Transverse colon (tissue), 4 donors: ENCODE measurements around the gene SLC7A10. TPM values are rescaled to one million over a fixed set of nuclear protein-coding genes. Genes with fewer than 3 reads are reported as not detected.
"Not testable (repeated sequence)": the region's sequence is repeated elsewhere in the genome, so short reads cannot be mapped to it uniquely, and the experiment has no call there.

Experiments used
- DNase-seq: peaks from one replicate; pipeline ENCODE4 v3.0.0-alpha.2; 2019
- H3K27ac ChIP-seq, 4 donors: fragments of 200-600 bp; sonication (generic); 2 replicates each; pipeline ENCODE4 v1.5.1; 2016 to 2018; ENCODE audit warnings: inconsistent platforms in 4 of 4
- H3K27me3 ChIP-seq: fragments of 200-600 bp; sonication (generic); 2 replicates; pipeline ENCODE4 v1.5.1; 2017; ENCODE audit warnings: inconsistent platforms
- H3K36me3 ChIP-seq, 4 donors: fragments of 200-600 bp; sonication (generic); 2 replicates each; pipeline ENCODE4 v1.5.1; 2017 to 2019; ENCODE audit warnings: inconsistent platforms in 4 of 4
- H3K4me1 ChIP-seq, 4 donors: fragments of 200-600 bp; sonication (generic); 2 replicates each; pipeline ENCODE4 v1.5.1; 2017 to 2020; ENCODE audit warnings: inconsistent platforms in 4 of 4
- H3K4me3 ChIP-seq, 4 donors: fragments of 200-600 bp; sonication (generic); 1 replicate in 1 of 4; 2 replicates in 3 of 4; pipeline versions ENCODE4 v1.5.1 to v1.6.1; 2017 to 2019; ENCODE audit warnings: inconsistent platforms in 4 of 4
- H3K9me3 ChIP-seq, 2 donors: fragments of 200-600 bp; sonication (generic); 2 replicates each; pipeline ENCODE4 v1.5.1; 2017 to 2019; ENCODE audit warnings: inconsistent platforms in 2 of 2
- CTCF ChIP-seq, 5 experiments: fragments of 200-600 bp in 3 of 5; fragments of 450-650 bp in 2 of 5; sonication (generic) in 3 of 5; IDR thresholded peaks; 1 replicate in 2 of 5; 2 replicates in 3 of 5; pipeline ENCODE4 v1.5.1; 2016 to 2017; ENCODE audit warnings: antibody characterized with exemption in 5 of 5, inconsistent platforms in 3 of 5, mild to moderate bottlenecking in 2 of 5, moderate library complexity in 1 of 5
- EP300 ChIP-seq: sonication (generic); formaldehyde crosslinking; IDR thresholded peaks from one replicate; pipeline ENCODE4 v1.6.1; 2017; ENCODE audit warnings: antibody characterized with exemption, low read depth
- POLR2A ChIP-seq: fragments of 450-650 bp; IDR thresholded peaks from one replicate; pipeline ENCODE4 v1.6.1; 2016; ENCODE audit warnings: antibody characterized with exemption, mild to moderate bottlenecking, moderate library complexity
- POLR2AphosphoS5 ChIP-seq, 3 donors: sonication (generic); formaldehyde crosslinking; IDR thresholded peaks; one replicate each; pipeline ENCODE4 v1.6.1; 2016; ENCODE audit warnings: antibody characterized with exemption in 3 of 3
- WGBS, 2 donors: methylation state at CpG; one replicate each; pipeline ENCODE4 v1.1.5; 2018; ENCODE audit warnings: low coverage in 1 of 2; 5-methylcytosine and 5-hydroxymethylcytosine counted together
- in situ Hi-C, 4 donors: fragments of 200-750 bp; cut with MboI; loops; one replicate each; pipeline versions ENCODE4 v1.15.0 to v1.15.1; 2017; ENCODE audit warnings: low sequenced_read_pairs in 3 of 4, low pct_ligation_motif_present in 1 of 4, low pct_unique_long_range_greater_than_20kb in 1 of 4
- intact Hi-C: fragments of 100-400 bp; cut with DNase I; formaldehyde crosslinking; loops from one replicate; pipeline ENCODE4 v1.15.1; 2023; ENCODE audit warnings: low total_unique reads
- total RNA-seq, 4 donors: library from RNA; depleted of rRNA; stranded (reverse); fragments of >200 nt; gene quantifications; one replicate each; pipeline ENCODE4 v1.1.0, GENCODE V29; 2016

The SLC7A10 gene
- total RNA-seq, 4 donors from 2014 or later, result 0.48 TPM; not detected in 3

- intact Hi-C loops, result no loop called here
- DNase-seq, result peak; percentile 26
- TF ChIP-seq CTCF (IDR thresholded peaks at IDR 0.05), result no peak
- no peak for TF ChIP-seq EP300
- no peak for TF ChIP-seq POLR2A
- TF ChIP-seq POLR2AphosphoS5 (IDR thresholded peaks at IDR 0.05), result no peak
- H3K9me3 ChIP-seq, result no peaks in the 10 kb centered on the region
- peak within 1 kb of the TSS; percentile 50 to 74 (median 64) for H3K27ac ChIP-seq
- H3K4me3 ChIP-seq, result peak within 1 kb of the TSS; percentile 67 to 79 (median 70)
- 6% methylated on average over 40 of the region's 50 CpGs; no CpG with 5 or more reads in 1 of the 2 donors for WGBS, 2 donors
- in situ Hi-C loops, result no loop called here
- H3K27me3 ChIP-seq, result peaks cover 19% of the 10 kb centered on the region
- no peaks in the 10 kb centered on the region for H3K36me3 ChIP-seq
- H3K4me1 ChIP-seq, result peaks cover 0 to 13% (median 11%) of the 10 kb centered on the region in 4 donors
Observed at GRCh38 chr19:33193865-33194362, 31.7 kb downstream of the SLC7A10 start, which contains the start of gene LRP3. TSS of gene LRP3 (plus strand) at chr19:33194330. CDS start at chr19:33194786, 456 bp downstream.

DNA sequence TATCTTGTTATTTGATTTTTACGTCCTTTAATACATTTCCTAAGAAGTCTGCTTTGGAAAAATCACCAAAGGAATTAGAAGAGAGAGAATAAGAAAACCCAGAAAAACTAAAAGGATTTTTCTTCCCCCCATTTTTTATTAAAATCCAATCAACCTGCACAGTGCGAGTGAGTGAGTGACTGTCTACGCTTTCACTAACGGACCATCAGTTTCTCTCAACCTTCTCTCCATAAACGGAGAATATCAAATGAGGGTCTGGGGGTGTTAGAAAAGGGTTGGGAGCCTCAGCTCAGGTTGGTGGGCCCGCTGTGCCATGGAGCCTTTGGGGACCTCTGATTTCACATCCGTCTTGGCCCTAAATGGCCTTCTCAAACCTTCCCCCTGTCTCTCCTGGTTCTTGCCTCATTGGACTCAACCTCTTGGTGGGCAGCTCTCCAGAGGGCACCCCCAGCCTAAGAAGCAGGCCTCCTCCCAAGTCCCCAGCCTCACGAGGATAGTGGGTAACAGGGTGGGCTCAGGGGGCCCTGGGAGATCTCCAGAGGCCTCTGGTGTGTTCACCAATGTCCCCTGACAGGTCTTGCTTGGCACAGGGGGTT lies 32.3 kb downstream of the SLC7A10 start:
- H3K36me3 ChIP-seq, result no peaks in the 10 kb centered on the region
- H3K4me1 ChIP-seq, result peaks cover 0 to 13% (median 11%) of the 10 kb centered on the region in 4 donors
- 76 to 83% methylated on average over 6 to 8 of the region's 8 CpGs for WGBS, 2 donors
- peak overlapping the region in 1 of 4 donors; percentile 2 for H3K27ac ChIP-seq
- intact Hi-C loops, result no loop called here
- TF ChIP-seq POLR2A (no peak), EP300 (no peak), CTCF (IDR thresholded peaks at IDR 0.05) (no peak), POLR2AphosphoS5 (IDR thresholded peaks at IDR 0.05) (no peak)
- no peak for DNase-seq
- in situ Hi-C loops, result no loop called here
- no peaks in the 10 kb centered on the region for H3K9me3 ChIP-seq
- peak overlapping the region in 2 of 4 donors; percentile 32 to 40 for H3K4me3 ChIP-seq
- H3K27me3 ChIP-seq, result peaks cover 19% of the 10 kb centered on the region

DNA sequence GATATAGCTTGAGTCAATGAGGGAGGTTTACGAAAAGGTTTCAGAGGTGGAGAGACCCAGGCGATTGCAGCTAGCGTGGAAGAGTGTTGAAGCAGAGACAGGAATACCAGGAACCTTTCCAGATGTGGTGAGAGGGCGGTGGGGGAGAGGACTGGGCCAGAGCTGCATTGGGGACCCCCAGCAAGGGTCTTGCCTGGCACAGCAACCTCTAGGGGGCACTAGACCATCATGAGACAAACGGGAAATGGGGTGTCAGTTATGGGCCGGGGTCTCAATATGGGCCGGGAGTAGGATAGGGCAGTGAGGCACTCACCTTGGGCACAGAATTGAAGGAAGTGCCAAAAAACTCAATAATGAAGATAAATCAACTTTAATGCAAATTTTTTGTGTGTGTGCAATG lies 33.6 kb downstream of the SLC7A10 start:
- in situ Hi-C loops, result no loop called here

GRCh38 chr19:33191501-33191900 lies 34.1 kb downstream of the SLC7A10 start:
- in situ Hi-C loops (no loop called here), intact Hi-C loops (no loop called here)
- no peaks in the 10 kb centered on the region for H3K9me3 ChIP-seq
- DNase-seq, result no peak
- H3K27ac ChIP-seq, result no peak overlapping the region
- H3K36me3 ChIP-seq, result no peaks in the 10 kb centered on the region
- WGBS, 2 donors, result 88% methylated on average over 6 of the region's 6 CpGs; no CpG with 5 or more reads in 1 of the 2 donors
- no peak overlapping the region for H3K4me3 ChIP-seq
- TF ChIP-seq POLR2AphosphoS5 (IDR thresholded peaks at IDR 0.05), result no peak
- TF ChIP-seq CTCF (IDR thresholded peaks at IDR 0.05), result no peak
- TF ChIP-seq EP300, result no peak
- no peak for TF ChIP-seq POLR2A
- H3K4me1 ChIP-seq, result peaks cover 0 to 26% (median 17%) of the 10 kb centered on the region in 4 donors
- H3K27me3 ChIP-seq, result peaks cover 19% of the 10 kb centered on the region

More for the DNA sequence above, 33.6 kb downstream of the SLC7A10 start:
- no peaks in the 10 kb centered on the region for H3K36me3 ChIP-seq
- no peak overlapping the region for H3K4me3 ChIP-seq
- H3K9me3 ChIP-seq, result no peaks in the 10 kb centered on the region
- H3K4me1 ChIP-seq, result peaks cover 0 to 20% (median 15%) of the 10 kb centered on the region in 4 donors
- H3K27ac ChIP-seq, result no peak overlapping the region
- intact Hi-C loops, result no loop called here
- 65 to 73% methylated on average over 6 to 7 of the region's 7 CpGs for WGBS, 2 donors
- no peak for DNase-seq
- no peak for TF ChIP-seq POLR2AphosphoS5 (IDR thresholded peaks at IDR 0.05)
- TF ChIP-seq EP300, result no peak
- TF ChIP-seq CTCF (IDR thresholded peaks at IDR 0.05), result no peak
- no peak for TF ChIP-seq POLR2A
- H3K27me3 ChIP-seq, result peaks cover 19% of the 10 kb centered on the region

DNA sequence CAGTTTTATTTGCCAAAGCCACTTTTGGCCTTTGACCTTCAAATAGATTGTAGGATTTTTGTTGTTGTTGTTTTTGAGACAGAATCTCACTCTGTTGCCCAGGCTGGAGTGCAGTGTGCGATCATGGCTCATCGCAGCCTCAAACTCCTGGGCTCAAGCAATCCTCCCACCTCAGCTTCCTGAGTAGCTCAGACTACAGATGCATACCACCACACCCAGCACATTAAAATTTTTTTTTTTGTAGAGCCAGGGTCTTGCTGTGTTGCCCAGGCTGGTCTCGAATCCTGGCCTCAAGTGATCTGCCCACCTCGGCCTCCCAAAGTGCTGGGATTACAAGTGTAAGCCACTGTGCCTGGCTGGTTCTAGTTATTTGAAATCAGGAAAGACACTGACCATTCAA lies 34.6 kb downstream of the SLC7A10 start:
- H3K36me3 ChIP-seq, intact Hi-C loops, H3K4me3 ChIP-seq, in situ Hi-C loops, H3K9me3 ChIP-seq, H3K27ac ChIP-seq, DNase-seq: not testable (repeated sequence)
- WGBS, 2 donors, result 89 to 100% methylated on average over 2 to 4 of the region's 4 CpGs
- Histone ChIP-seq H3K27me3 (peaks cover 19% of the 10 kb centered on the region), H3K4me1 (peaks cover 0 to 25% (median 17%) of the 10 kb centered on the region in 4 donors)
